Hematopoietic multipotent progenitor cell treated with erythropoietin and hydrocortisone succinate and interleukin-3 and kit ligand, for 15 days (in vitro differentiated cells): ENCODE results near the gene NDUFS1.
"Not testable (repeated sequence)": the region's sequence is repeated elsewhere in the genome, so short reads cannot be mapped to it uniquely, and the experiment has no call there.

ENCODE experiments used
- DNase-seq: peaks from one replicate; pipeline ENCODE4 v3.0.0-alpha.2; 2015; ENCODE audit warnings: low spot score

NDUFS1 gene

DNA sequence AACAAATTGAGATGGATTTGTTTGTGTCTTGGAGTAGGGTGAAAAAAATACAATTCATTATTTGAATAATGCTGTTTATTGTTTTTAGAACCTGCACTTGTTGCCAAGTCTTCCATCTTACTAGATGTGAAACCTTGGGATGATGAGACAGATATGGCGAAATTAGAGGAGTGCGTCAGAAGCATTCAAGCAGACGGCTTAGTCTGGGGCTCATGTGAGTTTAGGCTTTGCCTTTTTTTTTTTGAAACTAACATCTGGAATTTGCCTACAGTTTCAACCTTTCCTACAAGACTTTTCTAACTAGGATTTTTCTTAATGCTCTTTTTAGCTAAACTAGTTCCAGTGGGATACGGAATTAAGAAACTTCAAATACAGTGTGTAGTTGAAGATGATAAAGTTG lies 3.2 kb upstream of the NDUFS1 start:
- not testable (repeated sequence) for DNase-seq

DNA sequence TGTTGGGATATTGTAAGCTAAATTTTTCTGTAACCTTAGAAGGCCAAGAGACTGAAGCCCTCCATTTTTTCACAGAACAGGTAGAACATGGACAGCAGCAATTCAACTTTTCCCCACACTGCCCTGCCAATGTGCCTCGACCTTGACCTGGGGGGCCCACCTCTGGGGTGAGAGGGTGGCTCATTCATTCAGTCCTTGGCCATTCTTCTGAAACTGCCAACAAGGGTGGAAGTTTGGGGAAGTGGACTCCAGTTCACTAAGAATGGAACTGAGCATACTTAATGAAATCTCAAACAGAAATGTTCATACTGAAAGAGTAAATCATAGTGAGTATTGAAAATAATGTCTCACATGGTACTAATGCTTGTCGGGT lies 1.5 kb upstream of the NDUFS1 start:
- no peak for DNase-seq

DNA sequence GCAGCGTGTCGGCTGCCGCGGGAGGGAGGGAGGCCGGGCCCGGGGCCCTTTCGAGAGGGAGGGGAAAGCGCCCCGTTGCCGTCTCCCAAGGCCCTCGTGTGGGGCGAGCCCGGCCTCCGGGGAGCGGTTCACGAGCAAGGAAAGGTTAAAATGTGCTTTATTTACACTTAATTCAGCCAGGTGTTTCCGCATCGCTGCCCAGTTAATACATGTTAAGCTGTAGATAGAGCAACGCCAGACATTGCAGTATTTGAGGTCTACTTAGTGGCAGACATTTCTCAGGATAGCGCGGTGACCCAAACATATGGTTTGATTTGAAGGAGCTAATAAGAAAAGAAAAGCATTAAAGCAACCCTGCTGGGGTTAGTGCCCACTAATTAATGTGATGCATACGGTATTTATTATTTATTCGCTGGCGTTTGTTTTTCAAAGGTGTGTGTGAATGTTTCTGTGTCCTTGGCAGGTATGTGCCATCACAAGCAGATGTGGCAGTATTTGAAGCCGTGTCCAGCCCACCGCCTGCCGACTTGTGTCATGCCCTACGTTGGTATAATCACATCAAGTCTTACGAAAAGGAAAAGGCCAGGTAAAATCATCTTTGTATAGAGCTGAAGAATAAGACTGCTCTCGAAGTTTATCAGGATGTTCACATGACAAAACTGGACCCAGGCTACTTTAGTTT lies 1.0 kb upstream of the NDUFS1 start:
- DNase-seq: no peak

DNA sequence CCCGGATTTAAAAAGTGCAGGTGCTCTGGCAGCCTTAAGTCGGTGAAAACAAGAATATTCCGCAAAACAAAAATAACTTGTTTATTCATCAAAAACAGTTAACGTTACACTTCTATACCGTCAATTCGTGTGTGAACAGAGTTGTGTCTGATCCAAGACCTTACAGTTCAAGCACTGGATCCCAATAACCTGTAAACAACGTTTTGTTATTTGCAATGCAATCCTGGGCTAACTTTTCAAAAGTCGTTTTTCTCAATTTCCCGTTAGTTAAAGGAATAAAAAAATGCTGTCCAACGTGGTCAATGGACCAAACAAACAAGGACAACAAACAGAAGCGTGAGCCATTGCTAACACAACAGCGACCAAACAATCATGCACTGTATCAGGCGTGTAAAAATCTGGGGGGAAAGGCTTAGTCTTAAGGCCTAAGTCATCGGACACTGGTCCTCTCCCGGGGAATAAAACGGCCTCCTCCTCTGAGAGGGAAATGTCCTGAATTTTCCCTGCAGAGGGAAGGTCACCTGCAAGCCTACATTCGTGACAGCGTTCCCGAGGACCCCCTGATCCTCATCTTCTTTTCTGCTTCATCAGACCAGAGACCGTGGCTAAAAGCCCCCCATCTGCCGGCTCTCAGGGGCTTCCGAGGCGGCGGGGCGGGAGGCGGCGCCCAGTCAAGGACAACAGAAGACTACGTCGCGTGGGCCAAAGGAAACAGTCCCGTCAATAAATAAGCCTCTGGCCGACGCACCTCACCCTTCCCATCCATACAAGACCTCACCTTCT lies 490 bp downstream of the NDUFS1 start:
- DNase-seq: peak; percentile 17

DNA sequence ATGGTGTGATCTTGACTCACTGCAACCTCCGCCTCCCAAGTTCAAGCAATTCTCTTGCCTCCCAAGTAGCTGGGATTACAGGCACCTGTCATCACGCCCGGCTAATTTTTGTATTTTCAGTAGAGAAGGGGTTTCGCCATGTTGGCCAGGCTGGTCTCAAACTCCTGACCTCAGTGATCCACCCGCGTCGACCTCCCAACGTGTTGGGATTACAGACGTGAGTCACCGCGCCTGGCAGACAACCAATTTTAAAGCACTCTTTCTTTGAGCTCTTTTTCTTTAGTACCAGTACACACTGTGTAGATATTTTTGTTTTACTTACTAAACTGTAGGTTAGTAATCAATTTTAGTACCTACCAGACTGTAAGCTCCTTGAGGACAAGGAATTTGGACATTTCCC lies 2.2 kb downstream of the NDUFS1 start:
- peak; percentile 20 for DNase-seq

DNA sequence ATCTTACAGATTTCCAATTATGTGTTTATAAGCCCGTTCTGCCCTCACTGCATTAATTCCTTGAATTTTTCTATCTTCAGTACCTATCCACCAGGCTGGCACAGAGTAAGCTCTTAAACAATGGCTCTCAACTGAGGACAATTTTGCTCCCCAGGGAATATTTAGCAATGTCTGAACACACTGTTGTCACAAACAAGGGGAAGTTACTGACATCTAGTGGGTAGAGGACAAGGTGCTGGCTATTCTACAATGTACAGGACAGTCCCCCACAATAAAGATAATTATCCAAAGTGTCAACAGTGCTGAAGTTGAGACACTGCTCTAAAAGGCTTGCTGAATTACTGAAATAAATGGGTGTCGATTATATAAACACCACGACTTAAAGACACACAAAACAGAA lies 5.0 kb downstream of the NDUFS1 start:
- DNase-seq: no peak

DNA sequence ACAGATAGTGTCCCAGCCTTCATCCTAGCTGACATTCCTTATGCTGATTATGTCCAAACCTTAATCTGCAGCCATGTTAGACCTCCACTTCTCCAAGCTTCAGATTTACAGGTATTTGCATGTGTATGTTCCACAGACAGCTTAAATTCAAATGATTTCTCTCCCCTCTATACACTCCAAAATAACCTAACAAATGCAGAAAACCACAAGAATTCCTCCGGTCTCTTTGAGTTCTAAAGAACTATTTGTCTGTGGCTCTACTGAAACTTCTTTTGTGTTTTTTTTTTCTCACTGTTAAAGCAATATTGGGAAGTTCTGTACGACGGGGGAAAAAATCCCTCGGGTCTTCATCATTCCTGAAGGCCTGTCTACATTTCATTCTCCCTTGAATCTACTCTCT lies 8.6 kb downstream of the NDUFS1 start:
- no peak for DNase-seq

DNA sequence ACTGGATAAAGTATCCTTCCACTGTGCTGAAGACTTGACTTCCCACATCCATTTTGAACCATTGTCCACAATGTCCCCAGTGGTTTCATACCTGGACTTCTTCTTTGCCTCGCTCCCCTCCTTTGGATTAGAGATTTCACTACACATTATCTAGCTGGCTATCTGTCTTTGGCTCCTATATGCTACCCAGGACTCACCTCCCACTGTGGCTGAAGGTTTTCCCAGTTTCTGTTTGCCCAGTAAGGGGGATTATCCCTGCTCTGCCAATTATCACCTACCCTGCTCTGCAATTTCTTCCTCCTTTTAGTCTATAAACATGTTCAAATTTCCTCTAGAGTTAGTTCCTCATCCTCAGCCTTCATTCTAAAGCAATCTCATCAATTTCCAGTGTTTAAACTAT lies 9.1 kb downstream of the NDUFS1 start:
- no peak for DNase-seq

DNA sequence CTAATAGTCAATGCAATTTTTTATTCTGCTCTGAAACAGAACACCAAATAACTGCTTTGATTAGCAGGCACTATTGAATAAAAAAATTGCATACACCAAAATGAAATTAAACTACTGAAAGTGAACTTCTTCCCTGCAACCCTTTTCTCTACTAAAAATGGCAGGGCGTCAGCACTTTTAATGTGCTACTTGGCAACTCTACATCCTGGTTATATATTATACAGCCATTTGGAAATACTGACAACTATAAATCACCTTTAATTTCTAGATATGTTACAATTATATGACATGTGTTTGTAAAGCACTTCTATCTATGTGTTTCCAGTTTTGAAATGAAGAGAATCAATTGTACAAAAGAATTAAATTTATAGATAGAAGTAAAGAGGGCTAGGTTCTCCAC lies 9.9 kb downstream of the NDUFS1 start:
- DNase-seq: no peak

DNA sequence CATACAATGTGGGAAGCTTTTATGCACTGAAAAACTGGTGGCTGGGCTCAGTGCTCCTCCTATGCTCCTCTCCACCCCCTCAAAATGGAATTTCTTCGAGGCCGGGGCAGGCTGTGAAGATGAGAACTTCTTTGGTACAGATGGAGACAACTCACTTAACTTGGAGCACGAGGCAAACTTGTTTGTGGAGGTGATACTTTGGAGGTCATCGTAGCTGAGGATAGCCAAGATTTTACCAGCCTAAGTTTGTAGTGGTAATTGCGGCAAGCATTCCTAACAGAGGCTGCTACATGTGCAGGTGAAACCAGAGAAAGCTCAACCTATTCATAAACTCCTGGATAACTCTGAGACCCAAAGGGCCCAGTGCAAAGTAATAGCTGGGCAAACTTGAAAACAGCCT lies 13.6 kb downstream of the NDUFS1 start:
- no peak for DNase-seq

DNA sequence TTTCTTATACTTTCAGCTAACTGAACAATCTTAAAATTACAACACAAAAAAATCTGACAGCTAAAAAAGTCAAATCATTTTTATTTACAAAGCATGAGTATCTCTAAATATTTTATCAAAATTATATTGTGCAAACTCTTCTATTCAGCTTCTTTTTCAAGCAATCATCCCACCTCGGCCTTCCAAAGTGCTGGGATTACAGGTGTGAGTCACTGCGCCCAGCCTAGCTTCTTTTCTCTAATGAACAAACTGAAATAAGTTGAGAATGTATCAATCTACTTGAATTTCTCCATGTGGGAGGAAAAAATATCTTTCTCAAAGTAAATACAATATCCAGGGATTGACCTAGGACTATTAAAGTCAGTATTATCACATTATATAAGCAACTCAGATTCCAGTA lies 14.9 kb downstream of the NDUFS1 start:
- no peak for DNase-seq

DNA sequence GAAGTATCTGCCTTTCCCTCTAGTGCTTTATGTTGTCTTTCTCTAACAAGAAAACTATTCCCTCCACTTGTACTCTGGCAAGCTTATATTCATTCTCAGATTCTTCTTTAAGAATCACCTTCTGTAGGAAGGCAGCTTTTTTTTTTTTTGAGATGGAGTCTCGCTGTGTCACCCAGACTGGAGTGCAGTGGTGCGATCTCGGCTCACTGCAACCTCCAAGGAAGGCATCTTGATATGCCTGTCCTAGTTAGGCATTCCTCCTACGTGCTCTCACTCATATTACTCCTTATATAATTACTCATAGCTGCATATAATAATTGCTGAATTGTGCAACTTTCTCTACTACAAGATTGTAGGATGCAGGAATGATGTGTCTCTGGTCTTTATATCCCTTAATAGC lies 15.8 kb downstream of the NDUFS1 start:
- DNase-seq: no peak

DNA sequence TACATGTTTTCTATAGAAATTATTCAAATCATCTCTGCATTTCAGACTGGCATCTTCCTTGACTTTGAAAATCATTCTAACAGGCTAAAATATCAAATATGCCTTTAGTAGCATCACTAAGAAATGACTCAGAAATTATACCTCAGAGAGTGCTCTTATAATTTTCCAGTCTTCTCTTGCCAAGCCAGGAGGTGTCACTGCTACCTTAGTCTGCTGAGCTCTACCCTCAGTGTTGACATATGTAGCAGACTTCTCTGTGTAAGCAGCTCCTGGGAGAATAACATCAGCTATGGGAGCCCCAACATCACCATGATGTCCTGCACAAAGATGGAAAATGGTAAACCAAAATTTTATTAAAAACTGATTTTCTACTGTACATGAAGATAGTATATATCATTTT lies 31.6 kb downstream of the NDUFS1 start:
- DNase-seq: no peak

DNA sequence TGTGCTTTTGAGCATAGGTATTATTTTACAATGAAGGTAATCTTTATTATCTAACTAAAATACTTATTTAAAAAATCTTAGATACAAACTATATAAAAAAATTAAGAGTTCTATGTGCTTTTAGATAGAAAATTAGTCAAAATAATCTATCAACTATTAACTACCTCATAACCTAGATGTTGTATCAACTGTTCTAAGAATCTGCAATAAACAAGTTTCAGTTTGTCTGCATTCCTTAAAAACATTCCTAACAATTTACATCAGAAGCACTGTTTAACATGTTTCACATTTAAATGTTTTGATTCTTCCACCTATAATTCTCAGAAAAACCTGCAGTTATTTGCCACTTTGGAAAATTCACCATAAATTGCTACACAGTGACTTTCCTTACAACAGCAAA lies 33.3 kb downstream of the NDUFS1 start:
- no peak for DNase-seq

DNA sequence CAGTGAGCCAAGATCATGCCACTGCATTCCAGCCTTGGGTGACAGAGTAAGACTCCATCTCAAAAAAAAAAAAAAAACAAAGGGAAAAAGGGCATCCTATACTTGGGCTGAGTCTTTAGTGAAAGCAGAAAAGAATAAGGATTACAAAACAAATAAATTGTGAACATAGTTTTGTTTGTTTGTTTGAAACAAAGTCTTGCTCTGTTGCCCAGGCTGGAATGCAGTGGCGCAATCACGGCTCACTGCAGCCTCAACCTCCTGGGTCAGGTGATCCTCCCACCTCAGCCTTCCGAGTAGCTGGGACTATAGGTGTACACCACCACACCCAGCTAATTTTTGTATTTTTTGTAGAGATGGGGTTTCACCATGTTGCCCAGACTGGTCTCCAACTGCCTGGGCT lies 36.7 kb downstream of the NDUFS1 start:
- DNase-seq: not testable (repeated sequence)

DNA sequence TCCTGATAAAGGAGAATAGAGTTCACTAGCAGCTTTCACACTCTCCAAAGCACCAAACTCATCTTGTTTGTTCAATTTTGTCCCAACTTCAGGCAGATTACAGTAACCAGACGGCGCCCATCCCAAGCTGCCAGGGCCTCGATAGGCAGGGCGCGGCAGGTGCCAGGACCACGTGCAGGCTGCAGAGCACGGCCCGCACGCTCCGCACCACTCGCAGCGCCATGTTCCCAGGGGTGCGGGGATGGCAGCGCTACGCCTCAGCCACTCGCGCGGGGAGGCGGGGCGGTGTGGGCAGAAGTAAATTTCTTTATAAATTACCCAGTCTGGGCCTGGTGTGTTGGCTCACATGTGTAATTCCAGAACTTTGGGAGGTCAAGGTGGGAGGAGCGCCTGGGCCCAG lies 43.0 kb downstream of the NDUFS1 start:
- no peak for DNase-seq

DNA sequence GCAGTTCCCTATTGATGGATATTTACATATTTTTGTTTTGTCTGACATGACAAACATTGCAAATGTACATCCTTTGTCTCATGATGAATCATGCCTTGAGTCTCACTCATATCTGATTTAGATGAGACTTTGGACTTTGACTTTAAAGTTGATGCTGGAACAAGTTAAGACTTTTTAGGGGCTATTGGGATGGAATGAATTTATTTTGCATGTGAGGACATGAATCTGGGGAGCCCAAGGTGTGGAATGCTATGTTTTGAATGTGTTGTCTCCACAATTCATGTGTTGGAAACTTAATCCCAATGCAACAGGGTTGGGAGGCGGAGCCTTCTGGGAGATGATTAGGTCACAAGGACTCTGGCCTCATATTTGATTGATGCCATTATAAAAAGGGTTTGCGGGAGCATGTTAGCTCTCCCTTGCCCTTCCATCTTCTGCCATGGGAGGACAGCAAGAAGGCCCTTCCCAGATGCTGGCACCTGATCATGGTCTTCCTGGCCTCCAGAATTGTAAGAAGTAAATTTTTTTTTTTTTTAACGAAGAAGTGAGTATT lies 44.1 kb downstream of the NDUFS1 start:
- DNase-seq: no peak

DNA sequence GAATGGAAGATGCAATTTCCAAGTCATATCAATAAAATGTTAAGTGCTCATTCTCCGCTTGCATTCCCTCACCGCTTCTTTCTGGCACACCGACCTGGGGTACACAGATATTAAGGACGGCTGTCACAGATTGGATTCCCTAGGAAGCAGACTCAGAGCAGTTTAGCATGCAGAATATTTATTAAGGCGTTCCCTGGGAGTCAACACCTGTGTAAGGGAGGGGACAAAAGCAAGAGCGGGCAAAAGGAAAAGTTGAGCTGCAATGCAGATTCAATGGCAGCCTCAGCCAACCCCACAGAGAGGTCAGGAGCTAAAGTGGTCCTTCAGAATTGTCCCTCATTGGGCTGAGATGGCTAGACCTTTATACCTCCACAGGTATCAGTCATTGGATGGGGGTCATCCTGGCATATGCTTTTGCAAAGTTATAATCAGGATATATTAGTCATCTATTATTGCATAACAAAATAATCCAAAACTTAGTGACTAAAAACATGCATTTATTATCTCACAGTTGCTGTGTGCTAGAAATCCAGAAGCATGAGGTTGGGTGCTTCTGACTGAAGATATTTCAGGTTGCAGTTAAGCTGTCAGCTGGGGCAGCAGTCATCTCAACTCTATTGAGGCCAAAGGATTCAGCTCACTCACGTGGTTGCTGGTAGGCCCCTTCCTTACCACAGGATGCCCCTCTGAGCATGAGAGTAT lies 46.2 kb downstream of the NDUFS1 start:
- DNase-seq: no peak

DNA sequence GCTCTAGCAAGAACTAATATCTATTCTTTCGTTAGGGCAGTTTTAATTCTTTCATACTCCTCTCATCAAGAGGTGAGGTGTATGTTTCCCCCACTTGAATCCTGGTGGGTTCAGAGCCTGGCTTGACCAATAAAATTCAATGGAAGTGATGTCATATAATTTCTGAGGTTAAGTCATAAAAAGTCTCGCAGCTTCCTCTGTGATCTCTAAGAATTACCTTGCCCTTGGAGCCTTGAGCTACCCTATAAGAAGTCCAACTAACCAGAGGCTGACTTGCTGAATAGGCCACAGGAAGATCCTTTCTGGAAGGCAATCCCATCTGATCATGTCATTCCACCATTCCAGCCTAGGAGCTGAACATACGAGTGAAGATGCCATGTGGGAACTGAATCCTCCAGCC lies 47.1 kb downstream of the NDUFS1 start:
- DNase-seq: no peak

DNA sequence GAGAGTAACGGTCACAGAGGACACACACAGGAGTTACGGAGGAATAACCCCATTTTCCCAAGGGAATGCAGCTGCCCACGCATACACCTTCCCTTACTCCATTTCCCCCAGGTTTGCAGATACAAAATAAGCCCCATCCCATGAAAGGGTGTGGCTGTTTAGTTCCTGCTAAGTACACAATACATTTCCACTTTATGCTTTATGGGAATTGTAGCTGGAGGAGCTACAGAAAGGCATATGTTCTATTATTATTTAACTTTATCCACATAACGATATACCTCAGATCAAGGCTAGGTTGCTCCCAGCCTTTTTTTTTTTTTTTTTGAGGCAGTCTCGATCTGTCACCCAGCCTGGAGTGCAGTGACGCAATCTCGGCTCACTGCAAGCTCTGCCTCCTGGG lies 50.5 kb downstream of the NDUFS1 start:
- DNase-seq: no peak

DNA sequence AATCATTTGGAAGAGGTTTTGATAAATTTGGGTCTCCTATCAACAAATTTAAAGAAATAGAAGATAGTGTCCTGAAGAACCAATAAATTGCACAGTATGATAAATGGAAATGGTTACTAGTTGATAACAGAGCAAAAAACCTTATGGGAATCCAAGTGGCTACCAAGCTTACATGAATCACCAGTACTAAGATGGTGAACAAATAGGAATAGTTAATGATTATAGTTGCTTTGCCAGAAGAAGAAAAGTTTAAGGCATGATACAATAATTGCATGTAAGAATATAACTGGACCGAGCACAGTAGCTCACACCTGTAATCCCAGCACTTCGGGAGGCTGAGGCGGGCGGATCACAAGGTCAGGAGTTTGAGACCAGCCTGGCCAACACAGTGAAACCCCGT lies 53.7 kb downstream of the NDUFS1 start:
- DNase-seq: no peak

DNA sequence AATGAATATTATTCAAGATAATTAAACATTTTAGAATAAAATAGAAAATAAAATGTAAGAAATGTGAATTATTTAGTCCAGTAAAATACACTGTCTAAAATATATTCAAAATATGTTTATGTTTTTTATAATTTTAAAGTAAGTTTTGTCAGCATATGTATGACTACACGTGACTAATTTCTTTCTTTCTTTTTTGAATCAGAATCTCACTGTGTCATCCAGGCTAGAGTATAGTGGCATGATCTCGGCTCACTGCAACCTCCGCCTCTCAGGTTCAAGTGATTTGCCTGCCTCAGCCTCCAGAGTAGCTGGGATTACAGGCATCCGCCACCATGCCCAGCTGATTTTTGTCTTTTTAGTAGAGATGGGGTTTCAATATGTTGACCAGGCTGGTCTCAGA lies 54.2 kb downstream of the NDUFS1 start:
- no peak for DNase-seq

DNA sequence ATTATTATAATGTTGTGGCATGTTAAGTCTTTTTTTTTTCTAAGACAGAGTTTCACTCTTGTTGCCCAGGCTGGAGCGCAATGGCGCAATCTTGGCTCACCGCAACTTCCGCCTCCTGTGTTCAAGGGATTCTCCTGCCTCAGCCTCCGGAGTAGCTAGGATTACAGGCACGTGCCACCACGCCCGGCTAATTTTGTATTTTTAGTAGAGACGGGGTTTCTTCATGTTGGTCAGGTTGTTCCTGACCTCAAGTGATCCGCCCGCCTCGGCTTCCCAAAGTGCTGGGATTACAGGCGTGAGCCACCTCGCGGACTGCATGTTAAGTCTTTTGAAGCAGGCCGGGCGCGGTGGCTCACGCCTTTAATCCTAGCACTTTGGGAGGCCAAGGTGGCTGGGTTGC lies 60.4 kb downstream of the NDUFS1 start:
- DNase-seq: not testable (repeated sequence)
